IMR-90 (cell line): ENCODE measurements around the gene SKAP1. TPM values are rescaled to one million over a fixed set of nuclear protein-coding genes. Genes with fewer than 3 reads are reported as not detected.

ENCODE experiments used
- ATAC-seq: fragments of 200-7000 bp; cut with Tn5 transposase; 2 replicates; pipeline ENCODE4 v1.9.1; 2020; ENCODE audit warnings: low read depth, mild to moderate bottlenecking, moderate library complexity
- BruUV-seq: library from RNA; stranded (reverse); fragments of 400-500 nt; replicated peaks from 2 replicates; lab custom pipeline; 2021; lab: Mats Ljungman, UMichigan
- CTCF ChIA-PET: fragments of 300-600 bp; formaldehyde crosslinking; extraction: SDS; loops from one replicate; lab custom pipeline; 2021; ENCODE audit warnings: antibody characterized with exemption; lab: Yijun Ruan, JAX
- POLR2A ChIA-PET: fragments of 300-600 bp; sonication (Branson Sonifier 250); formaldehyde crosslinking; loops from one replicate; lab custom pipeline; 2022; ENCODE audit warnings: antibody characterized with exemption; ENCODE audit not compliant: unreplicated experiment; lab: Charles Lee
- DNase-seq: peaks from one replicate; pipeline ENCODE4 v3.0.0; 2013
- H2AFZ ChIP-seq: replicated peaks from 2 replicates; pipeline ENCODE3; 2013; ENCODE audit warnings: low read length, mild to moderate bottlenecking; ENCODE audit not compliant: poor library complexity
- H2AK5ac ChIP-seq: 2 replicates; pipeline ENCODE4 v1.6.1; 2013; ENCODE audit warnings: low read depth, low read length, inconsistent platforms
- H2AK9ac ChIP-seq: replicated peaks from 2 replicates; pipeline ENCODE3; 2013; ENCODE audit warnings: mild to moderate bottlenecking, low read depth, low read length, moderate library complexity; ENCODE audit not compliant: poor library complexity
- H2BK120ac ChIP-seq: 2 replicates; pipeline ENCODE4 v1.6.1; 2013; ENCODE audit warnings: low read depth, low read length, inconsistent platforms
- H2BK15ac ChIP-seq: 3 replicates; pipeline ENCODE4 v1.6.1; 2013; ENCODE audit warnings: low read depth, low read length, inconsistent platforms
- H2BK20ac ChIP-seq: 2 replicates; pipeline ENCODE4 v1.6.1; 2013; ENCODE audit warnings: low read depth, mild to moderate bottlenecking, inconsistent platforms, low read length, moderate library complexity
- H2BK5ac ChIP-seq: 2 replicates; pipeline ENCODE4 v1.6.1; 2013; ENCODE audit warnings: mild to moderate bottlenecking, low read depth, low read length, inconsistent platforms; ENCODE audit not compliant: poor library complexity, severe bottlenecking
- H3K14ac ChIP-seq: replicated peaks from 2 replicates; pipeline ENCODE4 v1.6.1; 2013; ENCODE audit warnings: low read depth, low read length, inconsistent platforms
- H3K18ac ChIP-seq: 2 replicates; pipeline ENCODE4 v1.6.1; 2013; ENCODE audit warnings: low read depth, low read length, control low read depth
- H3K23ac ChIP-seq: 2 replicates; pipeline ENCODE4 v1.6.1; 2013; ENCODE audit warnings: low read depth, low read length, inconsistent platforms
- H3K27ac ChIP-seq: 2 replicates; pipeline ENCODE4 v1.5.1; 2013; ENCODE audit warnings: mild to moderate bottlenecking, control low read depth, low read length; ENCODE audit not compliant: insufficient read depth
- H3K27me3 ChIP-seq: 2 replicates; pipeline ENCODE4 v1.6.1; 2013; ENCODE audit warnings: low read length; ENCODE audit not compliant: control insufficient read depth, insufficient read depth
- H3K36me3 ChIP-seq: 2 replicates; pipeline ENCODE4 v1.6.1; 2013; ENCODE audit warnings: low read length, mixed read lengths; ENCODE audit not compliant: control insufficient read depth, insufficient read depth
- H3K4ac ChIP-seq: 2 replicates; pipeline ENCODE4 v1.6.1; 2013; ENCODE audit warnings: low read depth, low read length, inconsistent platforms
- H3K4me1 ChIP-seq: 2 replicates; pipeline ENCODE4 v1.6.1; 2013; ENCODE audit warnings: low read length, mixed read lengths; ENCODE audit not compliant: control insufficient read depth, insufficient read depth
- H3K4me2 ChIP-seq: 2 replicates; pipeline ENCODE4 v1.6.1; 2013; ENCODE audit warnings: low read depth, mild to moderate bottlenecking, control low read depth, low read length, moderate library complexity
- H3K4me3 ChIP-seq: 2 replicates; pipeline ENCODE4 v1.5.1; 2013; ENCODE audit warnings: low read depth, mild to moderate bottlenecking, control low read depth, low read length, moderate library complexity; ENCODE audit not compliant: insufficient read depth
- H3K56ac ChIP-seq: 2 replicates; pipeline ENCODE4 v1.6.1; 2013; ENCODE audit warnings: low read length, inconsistent platforms; ENCODE audit not compliant: insufficient read depth; ENCODE audit errors: extremely low read depth
- H3K79me1 ChIP-seq, 2 experiments: 2 replicates each; pipeline ENCODE4 v1.6.1; 2013; ENCODE audit warnings: low read length in 2 of 2, inconsistent platforms in 1 of 2, low read depth in 1 of 2
- H3K9ac ChIP-seq: 2 replicates; pipeline ENCODE4 v1.6.1; 2013; ENCODE audit warnings: low read depth, low read length, control low read depth
- H3K9me1 ChIP-seq: 2 replicates; pipeline ENCODE4 v1.6.1; 2013; ENCODE audit warnings: low read length, inconsistent platforms; ENCODE audit not compliant: insufficient read depth
- H3K9me3 ChIP-seq: 2 replicates; pipeline ENCODE4 v1.6.1; 2013; ENCODE audit warnings: low read length; ENCODE audit not compliant: control insufficient read depth, insufficient read depth
- H4K20me1 ChIP-seq: 2 replicates; pipeline ENCODE4 v1.6.1; 2013; ENCODE audit warnings: low read length, inconsistent platforms; ENCODE audit not compliant: insufficient read depth
- H4K5ac ChIP-seq: 2 replicates; pipeline ENCODE4 v1.6.1; 2013; ENCODE audit warnings: mild to moderate bottlenecking, low read depth, low read length, control low read depth
- H4K8ac ChIP-seq, 2 experiments: 2 replicates each; pipeline ENCODE4 v1.6.1; 2013; ENCODE audit warnings: low read depth in 2 of 2, low read length in 2 of 2, control low read depth in 1 of 2, inconsistent platforms in 1 of 2
- H4K91ac ChIP-seq: 2 replicates; pipeline ENCODE4 v1.6.1; 2013; ENCODE audit warnings: low read depth, low read length, inconsistent platforms; ENCODE audit not compliant: insufficient read depth
- BHLHE40 ChIP-seq: fragments of 150-350 bp; IDR thresholded peaks from 2 replicates; pipeline ENCODE4 v1.6.1; 2016; ENCODE audit warnings: mild to moderate bottlenecking, low read depth, low read length
- CEBPB ChIP-seq: IDR thresholded peaks from 2 replicates; pipeline ENCODE4 v1.6.1; 2012; ENCODE audit warnings: low read depth, low read length, improper control_type of control experiment
- CTCF ChIP-seq: conservative IDR thresholded peaks from 2 replicates; pipeline ENCODE4 v1.5.1; 2012; ENCODE audit warnings: mild to moderate bottlenecking, low read depth, low read length, improper control_type of control experiment
- FOS ChIP-seq: fragments of 150-350 bp; IDR thresholded peaks from 2 replicates; pipeline ENCODE4 v1.6.1; 2016; ENCODE audit warnings: low read depth, low read length
- MXI1 ChIP-seq: IDR thresholded peaks from 2 replicates; pipeline ENCODE4 v1.6.1; 2012; ENCODE audit warnings: low read depth, mild to moderate bottlenecking, low read length, moderate library complexity, borderline replicate concordance
- NFE2L2 ChIP-seq: fragments of 150-350 bp; IDR thresholded peaks from 2 replicates; pipeline ENCODE4 v1.6.1; 2016; ENCODE audit warnings: low read depth, mild to moderate bottlenecking, low read length
- POLR2A ChIP-seq: IDR thresholded peaks from 2 replicates; pipeline ENCODE4 v1.6.1; 2012; ENCODE audit warnings: mild to moderate bottlenecking, low read depth, low read length
- RAD21 ChIP-seq: IDR thresholded peaks from 2 replicates; pipeline ENCODE4 v1.6.1; 2012; ENCODE audit warnings: low read length, improper control_type of control experiment
- RFX5 ChIP-seq: IDR thresholded peaks from 2 replicates; pipeline ENCODE4 v1.8.0; 2012; ENCODE audit warnings: low read depth, mild to moderate bottlenecking, low read length, moderate library complexity
- SMC3 ChIP-seq: fragments of 150-350 bp; IDR thresholded peaks from 2 replicates; pipeline ENCODE4 v1.6.1; 2016; ENCODE audit warnings: low read depth, mild to moderate bottlenecking, antibody characterized with exemption, low read length, moderate library complexity
- USF2 ChIP-seq: fragments of 150-350 bp; IDR thresholded peaks from 2 replicates; pipeline ENCODE4 v1.6.1; 2017; ENCODE audit warnings: mild to moderate bottlenecking, antibody characterized with exemption, low read length, low read depth
- WGBS, 2 experiments: methylation state at CpG; one replicate each; pipeline versions ENCODE4 v1.1.5 to v1.1.7; 2013; ENCODE audit warnings: missing lambda C conversion rate in 2 of 2; ENCODE audit not compliant: insufficient read length in 1 of 2; ENCODE audit errors: extremely low coverage in 2 of 2; 5-methylcytosine and 5-hydroxymethylcytosine counted together
- dilution Hi-C: fragments of 300-500 bp; cut with HindIII; formaldehyde crosslinking; loops from one replicate; pipeline ENCODE4 v1.14.3; 2018; ENCODE audit warnings: low sequenced_read_pairs; ENCODE audit not compliant: unreplicated experiment
- in situ Hi-C: fragments of 300-500 bp; cut with MboI; formaldehyde crosslinking; loops from 3 replicates; pipeline ENCODE4 v1.14.3; 2019; ENCODE audit warnings: low sequenced_read_pairs, inconsistent platforms, mixed read lengths
- intact Hi-C: fragments of 100-400 bp; cut with micrococcal nuclease; formaldehyde crosslinking; loops from 2 replicates; pipeline ENCODE4 v1.10.0; 2022
- polyA plus RNA-seq, 3 experiments: library from polyadenylated mRNA; depleted of rRNA; stranded (reverse); fragments of >200 nt; gene quantifications; 2 replicates each; pipeline ENCODE4 v1.2.3, GENCODE V29; 2012; ENCODE audit warnings: low replicate concordance in 1 of 3
- total RNA-seq: library from RNA; depleted of rRNA; stranded (reverse); fragments of >200 nt; gene quantifications from 2 replicates; pipeline ENCODE4 v1.2.3, GENCODE V29; 2012

SKAP1 gene
- total and polyA plus RNA-seq, 2 of the 4 experiments (the other 2 are of a cell fraction): not detected

- no peak overlapping the region for H3K4me2 ChIP-seq
- dilution Hi-C loops (no loop called here), in situ Hi-C loops (no loop called here), intact Hi-C loops (no loop called here)
- H2AFZ ChIP-seq: no peak overlapping the region
- no peak overlapping the region for H2AK9ac ChIP-seq
- H3K23ac ChIP-seq: no peak overlapping the region
- H3K56ac ChIP-seq: no peak overlapping the region
- no peak overlapping the region for H3K18ac ChIP-seq
- DNase-seq (no peak), ATAC-seq (no peak)
- no peak overlapping the region for H3K14ac ChIP-seq
- H3K36me3 ChIP-seq: no peaks in the 10 kb centered on the region
- H2BK5ac ChIP-seq: no peak overlapping the region
- no TSS peak for BruUV-seq
- H3K79me1 ChIP-seq: no peaks in the 10 kb centered on the region
- H2BK120ac ChIP-seq: no peak overlapping the region
- TF ChIP-seq USF2 (no peak), RAD21 (no peak), RFX5 (no peak), CEBPB (no peak), POLR2A (no peak), MXI1 (no peak), FOS (no peak), NFE2L2 (no peak), BHLHE40 (no peak), SMC3 (no peak), CTCF (no peak)
- H2BK20ac ChIP-seq: no peak overlapping the region
- no CpG with 5 or more reads among the region's 8 CpGs for WGBS, 2 experiments
- H3K4me1 ChIP-seq: no peaks in the 10 kb centered on the region
- H3K27me3 ChIP-seq: peaks cover 28% of the 10 kb centered on the region
- POLR2A ChIA-PET: no interaction called here
- H3K9ac ChIP-seq: no peak overlapping the region
- no peaks in the 10 kb centered on the region for H3K9me3 ChIP-seq
- H4K8ac ChIP-seq: no peak overlapping the region
- no peak overlapping the region for H3K4me3 ChIP-seq
- CTCF ChIA-PET: interaction anchor here (1.4 kb wide), 1 partner anchor 12 kb away, joined by 3 read pairs; no protein-coding TSS in a partner anchor
- no peaks in the 10 kb centered on the region for H4K20me1 ChIP-seq
- no peak overlapping the region for H3K27ac ChIP-seq
- no peak overlapping the region for H4K91ac ChIP-seq
- no peak overlapping the region for H4K5ac ChIP-seq
- H2BK15ac ChIP-seq: no peak overlapping the region
- no peak overlapping the region for H2AK5ac ChIP-seq
- no peaks in the 10 kb centered on the region for H3K9me1 ChIP-seq
- H3K4ac ChIP-seq: no peak overlapping the region
These were observed 179.1 kb downstream of the SKAP1 start for GRCh38 chr17:48250949-48251348.
